Thyroid gland (tissue), 4 donors: ENCODE measurements around the gene ELP2. TPM values are rescaled to one million over a fixed set of nuclear protein-coding genes. Genes with fewer than 3 reads are reported as not detected.

Source experiments
- DNase-seq, 2 donors: peaks; one replicate each; pipeline ENCODE4 v3.0.0-alpha.2; 2019
- H3K27ac ChIP-seq, 3 donors: fragments of 200-600 bp; sonication (generic); 1 replicate in 2 of 3; 2 replicates in 1 of 3; pipeline ENCODE4 v1.5.1; 2016 to 2019; ENCODE audit warnings: mild to moderate bottlenecking in 1 of 3, moderate library complexity in 1 of 3
- H3K27me3 ChIP-seq: fragments of 200-600 bp; sonication (generic); one replicate; pipeline ENCODE4 v1.5.1; 2019
- H3K36me3 ChIP-seq, 2 donors: fragments of 200-600 bp; sonication (generic); one replicate each; pipeline ENCODE4 v1.5.1; 2016 to 2019
- H3K4me1 ChIP-seq, 2 donors: fragments of 200-600 bp; sonication (generic); one replicate each; pipeline ENCODE4 v1.5.1; 2017 to 2019
- H3K4me3 ChIP-seq, 3 donors: fragments of 200-600 bp; sonication (generic); replicated peaks in 1 of 3; 1 replicate in 2 of 3; 2 replicates in 1 of 3; pipeline ENCODE4 v1.5.1; 2016; ENCODE audit warnings: mild to moderate bottlenecking in 1 of 3
- H3K9me3 ChIP-seq: fragments of 200-600 bp; sonication (generic); one replicate; pipeline ENCODE4 v1.5.1; 2017
- POLR2A ChIP-seq, 2 donors: fragments of 450-650 bp; IDR thresholded peaks; one replicate each; pipeline ENCODE4 v1.6.1; 2017; ENCODE audit warnings: antibody characterized with exemption in 2 of 2, mild to moderate bottlenecking in 2 of 2, moderate library complexity in 1 of 2
- WGBS, 2 donors: methylation state at CpG; one replicate each; pipeline ENCODE4 v1.1.5; 2017; 5-methylcytosine and 5-hydroxymethylcytosine counted together
- intact Hi-C: fragments of 100-400 bp; cut with DNase I; formaldehyde crosslinking; loops from one replicate; pipeline ENCODE4 v1.15.1; 2023
- total RNA-seq, 4 donors: library from RNA; depleted of rRNA; stranded (reverse); fragments of >200 nt; gene quantifications; one replicate each; pipeline ENCODE4 v1.2.3, GENCODE V29; 2016
- TF ChIP-seq, protein P1 (sequence below), 6 experiments: fragments of 200-600 bp in 3 of 6; fragments of 450-650 bp in 3 of 6; sonication (generic) in 3 of 6; IDR thresholded peaks; one replicate each; pipeline ENCODE4 v1.5.1; 2016 to 2019; ENCODE audit warnings: antibody characterized with exemption in 6 of 6, mild to moderate bottlenecking in 2 of 6, inconsistent platforms in 1 of 6, moderate library complexity in 1 of 6

The ELP2 gene
- total RNA-seq, 4 donors from 2014 or later: 50.5 to 93.2 (median 61.4) TPM

DNA sequence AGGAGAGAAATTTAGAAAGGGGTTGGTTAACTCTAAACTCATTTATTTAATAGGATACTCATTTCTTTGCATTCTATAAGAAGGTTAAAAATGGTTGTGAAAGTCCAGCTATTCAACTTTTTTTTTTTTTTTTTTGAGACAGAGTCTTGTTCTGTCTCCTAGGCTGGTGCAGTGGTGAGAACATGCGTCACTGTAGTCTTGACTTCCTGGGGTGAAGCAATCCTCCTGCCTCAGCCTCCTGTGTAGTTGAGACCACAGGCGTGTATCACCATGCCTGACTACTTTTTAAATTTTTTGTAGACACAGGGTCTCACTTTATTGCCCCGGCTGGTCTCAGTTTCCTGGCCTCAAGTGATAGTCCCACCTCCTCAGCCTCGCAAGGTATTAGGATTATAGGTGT, 11.9 kb downstream of the ELP2 start:
- intact Hi-C loops: no loop called here
- Histone ChIP-seq H3K27me3 (no peaks in the 10 kb centered on the region), H3K4me3 (no peak overlapping the region), H3K36me3 (peaks cover 38 to 47% of the 10 kb centered on the region in 2 donors), H3K27ac (no peak overlapping the region), H3K9me3 (no peaks in the 10 kb centered on the region), H3K4me1 (no peaks in the 10 kb centered on the region)
- TF ChIP-seq, protein P1, sequence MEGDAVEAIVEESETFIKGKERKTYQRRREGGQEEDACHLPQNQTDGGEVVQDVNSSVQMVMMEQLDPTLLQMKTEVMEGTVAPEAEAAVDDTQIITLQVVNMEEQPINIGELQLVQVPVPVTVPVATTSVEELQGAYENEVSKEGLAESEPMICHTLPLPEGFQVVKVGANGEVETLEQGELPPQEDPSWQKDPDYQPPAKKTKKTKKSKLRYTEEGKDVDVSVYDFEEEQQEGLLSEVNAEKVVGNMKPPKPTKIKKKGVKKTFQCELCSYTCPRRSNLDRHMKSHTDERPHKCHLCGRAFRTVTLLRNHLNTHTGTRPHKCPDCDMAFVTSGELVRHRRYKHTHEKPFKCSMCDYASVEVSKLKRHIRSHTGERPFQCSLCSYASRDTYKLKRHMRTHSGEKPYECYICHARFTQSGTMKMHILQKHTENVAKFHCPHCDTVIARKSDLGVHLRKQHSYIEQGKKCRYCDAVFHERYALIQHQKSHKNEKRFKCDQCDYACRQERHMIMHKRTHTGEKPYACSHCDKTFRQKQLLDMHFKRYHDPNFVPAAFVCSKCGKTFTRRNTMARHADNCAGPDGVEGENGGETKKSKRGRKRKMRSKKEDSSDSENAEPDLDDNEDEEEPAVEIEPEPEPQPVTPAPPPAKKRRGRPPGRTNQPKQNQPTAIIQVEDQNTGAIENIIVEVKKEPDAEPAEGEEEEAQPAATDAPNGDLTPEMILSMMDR (IDR thresholded peaks at IDR 0.05): no peak
- TF ChIP-seq POLR2A (IDR thresholded peaks at IDR 0.05): no peak
- no peak for DNase-seq
- WGBS, 2 donors: 96 to 97% methylated on average over 4 of the region's 4 CpGs

DNA sequence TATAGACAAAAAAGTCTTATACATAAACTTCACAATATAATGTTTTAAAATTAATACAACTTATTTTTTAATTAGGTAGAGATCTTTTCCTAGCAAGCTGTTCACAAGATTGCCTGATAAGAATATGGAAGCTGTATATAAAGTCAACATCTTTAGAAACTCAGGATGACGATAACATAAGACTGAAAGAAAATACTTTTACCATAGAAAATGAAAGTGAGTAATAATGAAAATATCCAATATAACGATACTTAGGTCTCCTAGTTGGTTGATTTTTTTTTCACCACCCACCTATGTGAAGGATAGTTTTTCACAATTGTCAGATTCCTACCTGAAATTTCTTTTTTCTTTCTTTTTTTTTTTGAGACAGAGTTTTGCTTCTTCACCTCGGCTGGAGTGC, 13.1 kb downstream of the ELP2 start:
- peaks cover 36 to 47% of the 10 kb centered on the region in 2 donors for H3K36me3 ChIP-seq
- TF ChIP-seq, protein P1 (IDR thresholded peaks at IDR 0.05): no peak
- TF ChIP-seq POLR2A (IDR thresholded peaks at IDR 0.05): no peak
- no peak overlapping the region for H3K4me3 ChIP-seq
- no peak overlapping the region for H3K27ac ChIP-seq
- H3K9me3 ChIP-seq: no peaks in the 10 kb centered on the region
- H3K4me1 ChIP-seq: no peaks in the 10 kb centered on the region
- no peaks in the 10 kb centered on the region for H3K27me3 ChIP-seq
- DNase-seq: no peak
- WGBS, 2 donors: 92 to 93% methylated on average over 3 of the region's 3 CpGs
- intact Hi-C loops: no loop called here

DNA sequence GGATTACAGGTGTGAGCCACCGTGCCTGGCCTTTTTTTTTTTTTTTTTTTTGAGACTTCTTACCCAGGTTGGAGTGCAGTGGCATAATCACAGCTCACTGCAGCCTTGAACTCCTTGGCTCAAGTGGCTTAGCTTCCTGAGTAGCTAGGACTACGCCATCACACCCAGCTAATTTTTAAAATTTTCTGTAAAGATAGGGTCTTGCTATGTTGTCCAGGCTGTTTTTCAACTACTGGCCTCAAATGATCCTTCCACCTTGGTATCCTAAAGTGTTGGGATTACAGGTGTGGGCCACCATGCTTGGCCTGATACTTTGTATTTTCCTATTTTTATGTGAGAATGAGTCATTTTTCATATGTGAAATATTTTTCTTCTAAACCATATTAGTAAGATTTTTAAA, 13.7 kb downstream of the ELP2 start:
- Histone ChIP-seq H3K4me1 (no peaks in the 10 kb centered on the region), H3K36me3 (peaks cover 41 to 42% of the 10 kb centered on the region in 2 donors), H3K9me3 (no peaks in the 10 kb centered on the region), H3K27ac (no peak overlapping the region), H3K27me3 (no peaks in the 10 kb centered on the region), H3K4me3 (no peak overlapping the region)
- TF ChIP-seq, protein P1 (IDR thresholded peaks at IDR 0.05): no peak
- WGBS, 2 donors: 91 to 100% methylated on average over 2 of the region's 2 CpGs
- no peak for DNase-seq
- intact Hi-C loops: no loop called here

DNA sequence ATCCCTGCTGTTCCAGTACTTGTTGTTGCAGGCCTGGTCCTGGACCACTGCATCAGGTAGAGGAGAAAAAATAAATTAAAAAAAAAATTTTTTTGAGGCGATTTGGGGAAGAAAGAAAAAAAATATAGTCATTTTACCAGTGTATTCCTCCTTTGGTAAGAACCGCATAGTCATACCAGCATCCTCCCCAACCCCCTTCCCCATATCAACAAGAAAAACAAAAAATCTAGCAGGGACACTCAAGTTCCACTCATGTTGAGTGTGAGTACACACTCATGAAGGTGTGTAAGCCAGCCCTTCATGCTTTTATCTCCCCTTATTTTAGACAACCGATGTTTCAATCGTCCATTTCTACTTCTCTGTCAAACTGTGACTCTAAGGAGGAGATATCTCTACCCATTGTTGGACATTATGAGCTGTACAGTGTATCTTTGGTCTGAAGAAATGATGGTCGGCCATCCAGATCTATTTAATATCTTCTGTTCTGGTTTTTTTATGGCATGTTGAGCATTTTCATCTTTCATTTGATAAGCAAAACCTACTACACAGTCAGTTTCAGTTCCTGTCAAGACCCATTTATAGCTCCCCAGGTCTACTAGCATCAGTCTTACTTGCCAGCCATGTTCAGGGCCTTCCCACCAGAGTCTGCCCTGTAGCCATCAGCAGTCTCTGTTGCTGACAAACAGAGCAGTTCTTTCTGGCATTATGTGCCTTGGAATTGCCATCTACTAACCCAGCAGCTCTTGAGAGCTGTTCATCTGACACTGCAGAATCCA, 20.0 kb downstream of the ELP2 start:
- H3K4me3 ChIP-seq: no peak overlapping the region
- no peaks in the 10 kb centered on the region for H3K9me3 ChIP-seq
- H3K27me3 ChIP-seq: no peaks in the 10 kb centered on the region
- H3K36me3 ChIP-seq: peaks cover 29 to 47% of the 10 kb centered on the region in 2 donors
- no peaks in the 10 kb centered on the region for H3K4me1 ChIP-seq
- H3K27ac ChIP-seq: no peak overlapping the region
- WGBS, 2 donors: 93 to 95% methylated on average over 5 of the region's 5 CpGs
- TF ChIP-seq POLR2A (IDR thresholded peaks at IDR 0.05): no peak
- TF ChIP-seq, protein P1 (IDR thresholded peaks at IDR 0.05): no peak
- no peak for DNase-seq
- intact Hi-C loops: no loop called here

GRCh38 chr18:36152781-36153180, 23.1 kb downstream of the ELP2 start:
- Histone ChIP-seq H3K4me1 (no peaks in the 10 kb centered on the region), H3K27me3 (no peaks in the 10 kb centered on the region), H3K4me3 (no peak overlapping the region), H3K36me3 (peaks cover 46 to 47% of the 10 kb centered on the region in 2 donors), H3K27ac (no peak overlapping the region), H3K9me3 (no peaks in the 10 kb centered on the region)
- TF ChIP-seq POLR2A (IDR thresholded peaks at IDR 0.05): no peak
- TF ChIP-seq, protein P1 (IDR thresholded peaks at IDR 0.05): no peak
- intact Hi-C loops: no loop called here
- WGBS, 2 donors: 97% methylated on average over 1 of the region's 1 CpG
- DNase-seq: no peak
